Neural progenitor cell (in vitro differentiated cells): Measurements from ENCODE around the gene SLC38A9. TPM values are rescaled to one million over a fixed set of nuclear protein-coding genes. Genes with fewer than 3 reads are reported as not detected.

ENCODE experiments used
- DNase-seq: peaks from one replicate; pipeline ENCODE4 v3.0.0-alpha.2; 2016; ENCODE audit warnings: low spot score
- H2AFZ ChIP-seq: fragments of 200-600 bp; sonication (generic); replicated peaks from 2 replicates; pipeline ENCODE4 v1.6.1; 2016; ENCODE audit warnings: antibody characterized with exemption
- H3F3A ChIP-seq: fragments of 200-600 bp; sonication (generic); 2 replicates; pipeline ENCODE4 v1.6.1; 2016; ENCODE audit warnings: antibody characterized with exemption, low read depth
- H3K27ac ChIP-seq: fragments of 200-600 bp; sonication (generic); 2 replicates; pipeline ENCODE4 v1.5.1; 2016; ENCODE audit warnings: mild to moderate bottlenecking
- H3K27me3 ChIP-seq: fragments of 200-600 bp; sonication (generic); 2 replicates; pipeline ENCODE4 v1.6.1; 2016; ENCODE audit warnings: mild to moderate bottlenecking, moderate library complexity
- H3K36me3 ChIP-seq: fragments of 200-600 bp; sonication (generic); 2 replicates; pipeline ENCODE4 v1.5.1; 2016
- H3K4me1 ChIP-seq: fragments of 200-600 bp; sonication (generic); 2 replicates; pipeline ENCODE4 v1.6.1; 2016; ENCODE audit warnings: mixed run types
- H3K4me2 ChIP-seq: fragments of 200-600 bp; sonication (generic); 2 replicates; pipeline ENCODE4 v1.6.1; 2016
- H3K4me3 ChIP-seq: fragments of 200-600 bp; sonication (generic); 2 replicates; pipeline ENCODE4 v1.5.1; 2016
- H3K79me2 ChIP-seq: fragments of 200-600 bp; sonication (generic); 2 replicates; pipeline ENCODE4 v1.6.1; 2016; ENCODE audit warnings: low read depth
- H3K9ac ChIP-seq: fragments of 200-600 bp; sonication (generic); 2 replicates; pipeline ENCODE4 v1.6.1; 2016
- H3K9me3 ChIP-seq: fragments of 200-600 bp; sonication (generic); 2 replicates; pipeline ENCODE4 v1.5.1; 2016; ENCODE audit warnings: low read depth
- H4K20me1 ChIP-seq: fragments of 200-600 bp; sonication (generic); 2 replicates; pipeline ENCODE4 v1.6.1; 2016; ENCODE audit warnings: low read depth
- H3K27ac Mint-ChIP-seq: 3 replicates; pipeline ENCODE4 v1.8.0; 2021; ENCODE audit warnings: mixed read lengths
- H3K27me3 Mint-ChIP-seq: 2 replicates; pipeline ENCODE4 v1.8.0; 2022; ENCODE audit warnings: low read depth, mild to moderate bottlenecking, inconsistent platforms, moderate library complexity, mixed read lengths; ENCODE audit not compliant: insufficient read depth
- H3K36me3 Mint-ChIP-seq: 3 replicates; pipeline ENCODE4 v1.8.0; 2021; ENCODE audit warnings: mixed read lengths
- H3K4me1 Mint-ChIP-seq: 3 replicates; pipeline ENCODE4 v1.8.0; 2021; ENCODE audit warnings: mixed read lengths
- H3K4me3 Mint-ChIP-seq: 3 replicates; pipeline ENCODE4 v1.8.0; 2021; ENCODE audit warnings: mild to moderate bottlenecking, moderate library complexity, mixed read lengths
- H3K9me3 Mint-ChIP-seq: 3 replicates; pipeline ENCODE4 v1.8.0; 2020; ENCODE audit warnings: mixed read lengths
- CTCF ChIP-seq: fragments of 200-600 bp; sonication (generic); IDR thresholded peaks from 2 replicates; pipeline ENCODE4 v1.5.1; 2017; ENCODE audit warnings: antibody characterized with exemption, mild to moderate bottlenecking
- EZH2 ChIP-seq: fragments of 200-600 bp; sonication (generic); IDR thresholded peaks from 2 replicates; pipeline ENCODE4 v1.6.1; 2017; ENCODE audit warnings: antibody characterized with exemption, mild to moderate bottlenecking, moderate library complexity
- EZH2phosphoT487 ChIP-seq: fragments of 200-600 bp; sonication (generic); IDR thresholded peaks from 2 replicates; pipeline ENCODE4 v1.6.1; 2017; ENCODE audit warnings: antibody characterized with exemption
- total RNA-seq: library from RNA; depleted of rRNA; stranded (reverse); fragments of >200 nt; gene quantifications from 2 replicates; pipeline ENCODE4 v1.2.3, GENCODE V29; 2015; ENCODE audit warnings: low replicate concordance

SLC38A9 gene
- total RNA-seq, 1 donor from 2014 or later: 57.7 TPM

DNA sequence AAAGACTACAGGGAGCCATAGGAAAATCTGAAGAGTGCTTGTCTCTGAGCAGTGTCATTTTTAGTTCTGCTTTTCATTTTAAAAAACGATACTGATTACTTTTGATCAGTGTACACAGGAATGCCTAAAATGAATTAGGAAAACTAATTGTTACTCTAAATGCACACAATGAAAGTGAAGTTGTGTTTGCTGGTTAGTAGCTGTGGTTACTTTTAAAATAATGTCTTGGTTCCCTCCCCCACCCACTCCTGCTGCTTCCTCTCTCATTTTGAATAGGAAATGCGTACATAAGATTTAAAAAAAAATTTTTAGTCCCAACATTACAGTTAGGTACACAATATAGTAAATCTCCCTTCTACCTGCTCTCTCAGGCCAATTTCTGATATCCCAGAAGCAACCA lies 129.9 kb downstream of the SLC38A9 start:
- Histone ChIP-seq H4K20me1 (no peaks in the 10 kb centered on the region), H3K27me3 (no peaks in the 10 kb centered on the region), H3K9ac (no peak overlapping the region), H3K79me2 (no peaks in the 10 kb centered on the region), H3K4me3 (no peak overlapping the region), H3K36me3 (no peaks in the 10 kb centered on the region), H3K4me1 (no peaks in the 10 kb centered on the region), H3K9me3 (no peaks in the 10 kb centered on the region), H2AFZ (no peak overlapping the region), H3K27ac (no peak overlapping the region), H3F3A (no peaks in the 10 kb centered on the region), H3K4me2 (no peak overlapping the region)
- Mint-ChIP-seq H3K27me3 (no peaks in the 10 kb centered on the region), H3K27ac (no peak overlapping the region), H3K4me3 (no peak overlapping the region), H3K36me3 (no peaks in the 10 kb centered on the region), H3K4me1 (no peaks in the 10 kb centered on the region), H3K9me3 (no peaks in the 10 kb centered on the region)
- no peak for DNase-seq
- TF ChIP-seq CTCF: no peak
- TF ChIP-seq EZH2phosphoT487: no peak
- TF ChIP-seq EZH2: no peak

DNA sequence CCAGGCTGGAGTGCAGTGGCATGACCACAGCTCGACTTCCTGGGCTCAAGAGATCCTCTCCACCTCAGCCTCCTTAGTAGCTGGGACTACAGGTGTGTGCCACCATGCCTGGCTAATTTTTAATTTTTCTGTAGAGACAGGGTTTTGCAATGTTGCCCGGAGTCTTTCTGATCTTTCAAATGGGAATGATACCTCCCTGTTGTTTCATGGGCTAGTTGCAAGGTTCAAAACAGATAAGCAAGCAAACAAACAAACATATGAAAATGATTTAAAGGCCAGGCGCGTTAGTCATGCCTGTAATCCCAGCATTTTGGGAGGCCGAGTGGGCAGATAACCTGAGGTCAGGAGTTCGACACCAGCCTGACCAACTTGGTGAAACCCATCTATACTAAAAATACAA lies 132.1 kb downstream of the SLC38A9 start:
- Mint-ChIP-seq H3K36me3 (no peaks in the 10 kb centered on the region), H3K4me1 (no peaks in the 10 kb centered on the region), H3K9me3 (no peaks in the 10 kb centered on the region), H3K4me3 (no peak overlapping the region), H3K27ac (no peak overlapping the region), H3K27me3 (no peaks in the 10 kb centered on the region)
- Histone ChIP-seq H2AFZ (no peak overlapping the region), H3F3A (no peaks in the 10 kb centered on the region), H3K27ac (no peak overlapping the region), H3K9ac (no peak overlapping the region), H3K4me3 (no peak overlapping the region), H3K4me1 (no peaks in the 10 kb centered on the region), H4K20me1 (no peaks in the 10 kb centered on the region), H3K9me3 (no peaks in the 10 kb centered on the region), H3K36me3 (no peaks in the 10 kb centered on the region), H3K27me3 (no peaks in the 10 kb centered on the region), H3K79me2 (no peaks in the 10 kb centered on the region), H3K4me2 (no peak overlapping the region)
- no peak for TF ChIP-seq EZH2
- TF ChIP-seq EZH2phosphoT487: no peak
- no peak for TF ChIP-seq CTCF
- DNase-seq: no peak

GRCh38 chr5:55578771-55579170 lies 133.4 kb downstream of the SLC38A9 start:
- Mint-ChIP-seq H3K36me3 (no peaks in the 10 kb centered on the region), H3K27ac (no peak overlapping the region), H3K4me3 (no peak overlapping the region), H3K4me1 (no peaks in the 10 kb centered on the region), H3K9me3 (no peaks in the 10 kb centered on the region), H3K27me3 (peaks cover 3% of the 10 kb centered on the region)
- no peaks in the 10 kb centered on the region for H3K79me2 ChIP-seq
- no peak for DNase-seq
- TF ChIP-seq EZH2: no peak
- no peak overlapping the region for H3K9ac ChIP-seq
- H3K27me3 ChIP-seq: no peaks in the 10 kb centered on the region
- no peak overlapping the region for H2AFZ ChIP-seq
- H3K9me3 ChIP-seq: no peaks in the 10 kb centered on the region
- H3K36me3 ChIP-seq: no peaks in the 10 kb centered on the region
- H4K20me1 ChIP-seq: no peaks in the 10 kb centered on the region
- no peak overlapping the region for H3K4me2 ChIP-seq
- no peaks in the 10 kb centered on the region for H3F3A ChIP-seq
- H3K27ac ChIP-seq: no peak overlapping the region
- H3K4me3 ChIP-seq: no peak overlapping the region
- H3K4me1 ChIP-seq: no peaks in the 10 kb centered on the region

GRCh38 chr5:55577353-55578060 lies 134.6 kb downstream of the SLC38A9 start:
- no peak for DNase-seq
- Mint-ChIP-seq H3K4me1 (no peaks in the 10 kb centered on the region), H3K27me3 (peaks cover 3% of the 10 kb centered on the region), H3K27ac (no peak overlapping the region), H3K9me3 (no peaks in the 10 kb centered on the region), H3K4me3 (no peak overlapping the region), H3K36me3 (no peaks in the 10 kb centered on the region)
- Histone ChIP-seq H3K79me2 (no peaks in the 10 kb centered on the region), H3K4me3 (no peak overlapping the region), H3K9me3 (no peaks in the 10 kb centered on the region), H4K20me1 (no peaks in the 10 kb centered on the region), H3K4me1 (no peaks in the 10 kb centered on the region), H3F3A (no peaks in the 10 kb centered on the region), H3K9ac (no peak overlapping the region), H3K27me3 (no peaks in the 10 kb centered on the region), H3K36me3 (no peaks in the 10 kb centered on the region), H3K4me2 (no peak overlapping the region), H2AFZ (no peak overlapping the region), H3K27ac (no peak overlapping the region)
- TF ChIP-seq CTCF: no peak
- no peak for TF ChIP-seq EZH2phosphoT487
- no peak for TF ChIP-seq EZH2
